Measurements from ENCODE around the gene ZFHX2.

Gene ZFHX2

DNA sequence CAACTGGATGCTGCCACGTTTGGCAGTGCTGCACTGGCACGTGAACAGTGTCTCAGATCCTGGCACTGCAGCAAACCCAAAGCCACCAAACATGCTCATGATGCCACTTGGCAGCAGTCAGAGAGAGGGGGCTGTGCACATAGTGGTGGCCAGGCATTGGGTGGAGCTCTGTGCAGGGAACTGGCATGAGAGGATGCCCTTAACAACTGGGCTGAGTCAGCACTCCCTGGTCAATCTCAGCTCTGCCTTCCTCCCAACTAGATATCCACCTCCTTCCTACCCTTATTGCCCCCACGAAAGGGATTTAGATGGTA, 37.0 kb downstream of the ZFHX2 start:
- DNase-seq = no peak

DNA sequence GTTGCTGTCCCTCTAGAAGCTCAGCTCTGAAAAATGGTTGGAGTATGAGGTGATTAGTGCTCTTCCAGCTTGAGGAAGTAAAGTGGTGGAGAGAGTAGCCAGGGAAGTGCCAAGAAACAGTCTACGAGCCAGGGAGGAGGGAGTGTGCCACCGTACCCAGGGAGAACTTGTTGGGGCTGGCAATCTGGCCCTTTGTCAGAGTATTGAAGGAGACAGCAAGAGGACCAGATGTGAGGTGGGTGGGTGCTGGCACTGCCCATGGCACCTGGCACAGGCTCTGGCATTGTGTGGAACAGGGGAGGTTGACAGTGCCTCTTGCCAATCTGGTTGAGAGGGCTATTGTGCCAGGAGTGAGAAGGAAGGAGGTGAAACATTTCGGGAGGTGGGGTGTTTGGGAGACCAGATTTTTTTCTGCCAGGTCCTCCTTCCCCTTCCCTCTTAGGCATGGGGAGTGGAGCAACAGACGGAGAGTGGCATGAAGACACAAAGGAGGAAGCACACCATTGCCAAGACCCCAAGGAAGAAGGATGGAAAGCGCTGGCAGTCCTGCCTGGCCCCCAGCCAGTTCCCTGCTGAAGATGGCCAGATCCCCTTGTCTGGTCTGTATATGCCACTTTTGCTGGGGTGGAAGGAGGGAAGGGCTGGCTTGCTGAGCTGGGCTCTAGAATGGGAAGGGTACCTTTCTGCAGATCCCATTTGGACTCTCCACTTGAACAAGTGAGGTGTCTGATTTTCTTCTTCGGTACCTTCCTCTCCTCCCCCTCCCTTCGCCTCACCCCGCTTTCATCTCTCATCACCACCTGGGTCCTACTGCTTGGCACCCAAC, 37.5 kb downstream of the ZFHX2 start:
- DNase-seq = no peak

DNA sequence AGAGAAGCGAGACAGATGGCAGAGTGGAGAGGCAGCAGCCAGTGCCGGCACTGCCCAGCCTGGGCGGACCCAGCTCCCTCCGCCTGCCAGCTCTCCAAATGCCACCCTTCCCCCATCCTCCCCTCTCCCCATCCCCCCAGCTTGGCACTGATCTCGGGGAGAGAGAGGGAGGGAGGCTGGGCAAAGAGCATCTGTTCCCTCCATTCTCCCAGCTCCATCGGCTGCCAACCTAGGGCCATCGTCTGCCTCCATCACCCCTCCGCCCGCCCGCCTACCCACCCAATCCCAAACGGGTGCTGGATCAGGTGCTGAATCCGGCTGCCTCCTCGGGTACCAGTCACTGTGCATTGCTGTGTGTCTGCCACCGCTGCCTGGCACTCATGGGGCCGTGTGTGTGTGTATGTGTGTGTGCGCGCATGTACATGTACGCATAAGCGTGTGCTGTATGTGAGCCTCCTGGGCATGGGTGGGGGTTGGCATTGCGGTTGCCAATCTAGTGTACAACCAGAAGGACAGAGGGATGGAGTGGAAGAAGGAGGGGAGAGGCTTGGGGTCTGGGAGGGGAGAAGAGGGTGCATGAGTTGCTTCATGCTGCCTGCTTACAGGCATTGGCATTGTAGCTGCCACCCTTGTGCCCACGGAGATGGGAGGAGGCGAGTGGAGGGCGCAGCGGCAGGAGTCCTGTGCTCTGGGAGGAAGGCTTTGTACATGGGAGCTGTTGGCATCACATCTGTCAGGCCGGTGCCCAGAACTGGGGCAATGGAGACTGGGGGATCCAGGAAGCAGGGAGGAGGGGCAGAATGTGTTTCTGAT, 38.4 kb downstream of the ZFHX2 start:
- DNase-seq = no peak

DNA sequence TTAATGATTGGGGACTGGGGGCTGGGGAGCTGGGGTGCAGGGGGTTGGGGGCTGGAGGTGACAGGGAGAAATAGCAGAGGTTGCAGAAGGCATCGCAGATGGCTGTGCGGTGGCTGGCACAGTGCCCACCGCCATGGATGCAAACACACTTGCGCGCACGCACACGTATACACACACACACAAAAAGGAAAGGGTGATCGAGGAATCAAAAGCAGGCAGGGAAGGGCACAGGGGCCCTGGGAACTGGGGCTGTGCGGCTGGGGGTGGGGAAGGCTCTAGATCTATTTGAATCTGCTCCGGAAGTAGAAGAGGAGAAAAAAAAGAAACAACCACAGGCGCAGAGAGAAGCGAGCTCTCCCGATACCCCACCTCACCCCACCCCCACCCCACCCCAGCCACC, 39.4 kb downstream of the ZFHX2 start:
- DNase-seq = no peak

DNA sequence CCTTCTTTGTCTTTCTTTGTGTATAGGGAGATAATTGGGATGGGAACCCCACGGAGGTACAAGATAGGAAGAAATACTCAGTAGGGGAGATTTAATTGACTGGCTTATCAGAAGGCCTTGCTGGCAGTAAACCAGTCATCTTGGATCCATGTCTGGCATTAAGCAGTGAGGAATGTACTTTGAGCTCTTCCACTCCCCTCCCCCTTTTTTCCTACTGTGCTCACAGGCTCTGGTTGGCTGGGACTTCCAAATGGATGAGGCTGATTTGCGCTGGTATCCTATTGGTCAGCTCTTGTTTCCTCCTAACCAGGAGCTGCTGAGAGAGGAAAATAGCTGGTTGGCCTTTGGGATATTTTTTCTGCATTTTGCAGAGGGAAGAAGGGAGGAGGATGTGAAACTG, 57.3 kb downstream of the ZFHX2 start:
- no peak for DNase-seq

DNA sequence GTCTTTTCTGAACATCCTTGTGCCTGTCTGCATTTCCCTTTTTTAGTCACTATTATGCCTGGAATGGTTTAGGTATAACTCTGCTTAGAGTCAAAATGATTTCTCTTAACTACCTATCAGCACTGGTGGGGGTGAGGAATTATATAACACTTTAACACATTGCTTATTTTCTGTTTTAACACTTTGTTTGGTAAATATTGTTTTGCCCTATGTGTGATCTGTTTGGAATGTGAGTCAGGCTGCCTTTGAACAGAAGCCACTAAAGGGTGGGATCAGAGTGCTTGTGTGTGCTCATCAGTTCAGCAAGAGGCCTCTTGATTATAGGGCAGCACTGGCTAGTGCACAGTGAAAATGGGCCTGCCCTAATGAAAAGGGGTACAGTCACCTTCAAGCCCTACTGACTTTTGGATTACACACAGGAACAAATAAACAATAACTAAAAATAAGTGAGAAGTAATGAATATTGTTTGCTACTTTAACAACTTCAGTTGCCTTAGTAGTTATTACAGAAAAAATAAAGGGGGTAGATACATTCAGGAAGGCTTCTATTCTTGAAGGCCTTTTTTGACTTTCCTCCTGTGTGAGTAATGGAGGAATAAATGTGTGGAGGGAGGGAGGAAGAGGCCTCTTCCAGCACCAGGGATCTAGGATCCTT, 58.8 kb downstream of the ZFHX2 start:
- DNase-seq = no peak

DNA sequence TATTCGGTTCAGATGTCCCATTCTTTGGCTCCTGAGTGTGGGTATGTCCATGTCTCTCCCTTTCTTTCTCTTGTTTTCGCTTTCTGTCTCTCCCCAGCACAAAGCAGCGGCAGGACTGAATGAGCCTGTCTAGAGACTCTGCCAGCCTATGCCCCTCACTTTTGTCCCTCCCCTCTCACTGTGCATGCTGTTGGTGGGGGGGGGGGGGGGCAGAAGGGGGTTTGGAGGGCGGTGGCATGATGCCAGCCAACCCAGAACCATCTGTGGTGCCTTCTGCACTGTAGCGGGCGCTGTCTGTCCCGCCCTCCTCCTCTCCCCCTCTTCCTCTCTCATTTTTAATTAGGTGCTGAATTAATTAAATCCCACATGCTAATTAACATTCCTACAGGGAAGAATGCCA, 64.3 kb downstream of the ZFHX2 start:
- DNase-seq = no peak

DNA sequence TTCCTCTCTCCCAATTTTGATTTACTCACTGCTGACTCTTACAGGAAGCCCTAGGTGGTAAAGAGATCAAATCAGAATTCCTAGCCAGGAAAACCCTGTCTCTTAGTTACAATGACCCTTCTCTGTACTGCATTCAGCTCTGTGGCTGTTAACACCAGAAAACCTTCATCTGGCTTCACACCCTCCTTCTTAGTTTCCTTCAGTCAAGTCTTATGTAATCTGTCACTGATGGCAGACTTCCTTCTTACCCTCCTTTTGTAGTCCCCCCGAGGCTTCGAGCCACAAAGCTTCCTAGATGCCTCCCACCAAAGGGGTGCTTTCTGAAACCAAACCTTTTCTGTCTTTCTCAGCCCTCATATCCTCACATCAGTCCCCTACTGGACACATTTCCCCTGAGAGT, 65.5 kb downstream of the ZFHX2 start:
- DNase-seq = no peak

DNA sequence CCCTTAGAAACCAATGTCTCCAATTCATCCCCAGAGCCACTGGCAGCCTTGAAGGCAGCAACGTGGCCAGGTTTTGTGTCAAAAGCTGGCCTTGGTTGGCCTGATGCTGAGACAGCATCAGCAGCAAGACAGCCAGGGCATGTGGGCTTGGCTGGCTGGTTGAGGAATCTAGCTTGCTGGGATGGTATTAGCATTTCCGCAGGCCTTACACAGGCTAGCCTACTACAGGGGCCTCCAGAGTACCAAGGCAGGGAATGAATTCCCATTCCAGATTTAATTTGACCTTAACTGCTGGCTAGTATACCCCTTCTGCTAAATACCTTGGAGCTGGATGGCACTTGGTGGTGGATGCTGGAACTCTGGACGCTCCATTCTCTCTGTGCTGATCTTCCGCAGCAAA, 66.2 kb downstream of the ZFHX2 start:
- no peak for DNase-seq

DNA sequence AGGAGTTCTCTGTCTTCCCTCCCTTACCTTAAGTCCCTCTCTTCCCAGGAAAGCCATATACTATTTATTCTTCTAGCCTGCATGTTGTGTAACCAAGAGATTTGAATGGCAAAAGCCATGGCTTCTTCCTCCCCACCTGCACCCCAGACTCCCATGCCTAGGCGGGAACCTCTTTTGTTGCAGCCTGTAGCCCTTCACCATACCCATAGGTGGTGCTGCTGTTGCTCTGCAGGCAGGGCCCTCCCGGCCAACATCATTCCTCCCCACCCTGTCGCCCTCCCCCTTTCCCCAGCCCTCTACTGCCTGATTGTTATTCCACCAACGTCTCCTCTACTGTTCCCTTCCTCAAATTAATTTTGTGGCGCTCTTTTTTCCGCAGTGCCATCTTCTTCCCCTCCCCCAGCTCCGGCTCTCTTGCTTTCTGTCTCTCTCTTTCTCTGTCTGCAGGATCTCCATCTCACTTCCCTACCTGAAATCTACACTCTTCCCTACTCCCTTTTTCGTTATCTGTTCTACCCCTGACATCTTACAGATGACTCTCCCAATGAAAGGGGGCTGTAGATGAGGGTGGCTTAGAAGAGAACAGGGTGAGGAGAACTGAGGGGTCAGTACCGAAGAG, 68.2 kb downstream of the ZFHX2 start:
- DNase-seq = no peak

DNA sequence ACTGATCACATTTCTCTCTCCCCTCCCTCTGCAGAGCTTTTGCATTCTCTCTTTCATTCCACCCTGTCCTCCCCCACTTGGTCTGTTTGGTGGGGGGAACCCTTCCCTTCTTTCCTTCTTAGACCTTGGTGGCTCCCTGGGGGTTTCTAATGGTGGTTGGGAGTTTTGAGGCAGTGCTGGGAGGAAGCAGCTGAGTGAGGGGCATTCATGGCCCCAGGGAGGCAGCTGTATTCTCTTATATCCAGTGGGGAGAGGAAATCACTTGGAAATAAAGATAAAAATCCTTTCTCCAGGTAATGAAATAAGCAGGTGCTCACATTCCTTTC, 68.8 kb downstream of the ZFHX2 start:
- no peak for DNase-seq

DNA sequence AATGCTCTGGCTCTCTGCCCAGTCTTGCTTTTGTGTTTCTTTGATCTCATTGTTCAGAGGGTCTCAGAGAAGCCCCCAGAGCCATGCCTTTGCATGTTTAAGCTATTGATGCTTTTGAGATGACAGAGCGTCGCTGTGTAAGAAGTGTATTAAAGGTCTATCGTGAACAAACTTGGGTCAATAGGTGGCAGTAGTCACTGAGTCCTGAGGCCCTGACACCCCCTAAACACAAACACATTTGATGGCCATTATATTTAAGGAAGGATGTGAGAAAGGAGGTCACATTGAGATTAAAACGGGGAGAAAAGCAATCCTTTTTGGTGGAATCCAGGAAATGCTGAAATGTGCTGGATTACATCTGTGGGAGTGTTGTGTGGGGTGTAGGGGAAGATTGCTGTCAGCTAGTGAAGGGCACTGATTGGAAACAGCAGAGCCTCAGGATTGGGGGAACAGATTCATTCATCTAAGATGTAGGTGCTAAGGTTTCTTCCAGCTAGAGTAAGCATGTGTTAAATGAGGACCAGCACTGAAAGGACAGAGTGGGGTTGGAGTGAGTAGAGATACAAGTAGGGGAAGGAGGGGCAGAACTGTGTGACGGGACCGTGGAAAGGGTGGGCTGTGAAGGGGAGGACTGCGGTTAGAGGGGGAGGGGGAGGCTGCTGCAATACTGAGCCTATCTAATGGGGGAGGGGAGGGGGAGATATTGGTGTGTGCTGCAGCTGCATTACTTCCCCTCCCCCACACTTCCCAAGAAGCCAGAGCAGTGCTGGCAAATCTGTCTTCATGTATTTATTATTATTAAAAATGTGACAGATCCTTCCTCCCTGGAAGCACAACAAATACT, 69.4 kb downstream of the ZFHX2 start:
- no peak for DNase-seq

DNA sequence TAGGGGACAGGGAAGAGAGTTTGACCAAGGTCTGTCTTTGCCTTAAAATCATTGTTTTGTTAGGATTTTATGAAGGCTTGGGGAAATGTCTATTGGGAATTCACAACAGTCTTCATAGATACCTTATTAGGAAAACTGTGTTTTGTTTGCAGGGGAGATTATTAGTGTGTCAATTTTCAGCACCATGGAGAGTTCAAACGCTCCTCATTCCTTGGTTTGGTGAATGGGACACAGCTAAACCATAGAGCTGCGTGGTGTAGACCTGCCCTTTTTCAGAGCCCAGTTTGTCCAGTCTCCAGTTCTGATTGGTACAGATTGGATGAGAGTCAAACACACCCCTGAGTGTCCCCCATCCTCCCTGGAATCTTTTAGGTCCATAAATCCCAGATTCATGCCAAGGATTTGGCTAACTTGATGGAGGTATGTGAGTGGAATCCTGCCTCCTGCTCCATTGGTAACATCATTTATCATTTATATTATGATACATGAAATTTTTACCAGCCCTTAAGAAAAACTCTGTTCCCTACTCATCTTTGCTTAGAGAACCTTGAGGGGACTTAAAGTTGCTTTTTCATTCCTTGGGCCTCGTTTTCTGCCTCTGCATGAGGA, 70.1 kb downstream of the ZFHX2 start:
- DNase-seq = no peak

DNA sequence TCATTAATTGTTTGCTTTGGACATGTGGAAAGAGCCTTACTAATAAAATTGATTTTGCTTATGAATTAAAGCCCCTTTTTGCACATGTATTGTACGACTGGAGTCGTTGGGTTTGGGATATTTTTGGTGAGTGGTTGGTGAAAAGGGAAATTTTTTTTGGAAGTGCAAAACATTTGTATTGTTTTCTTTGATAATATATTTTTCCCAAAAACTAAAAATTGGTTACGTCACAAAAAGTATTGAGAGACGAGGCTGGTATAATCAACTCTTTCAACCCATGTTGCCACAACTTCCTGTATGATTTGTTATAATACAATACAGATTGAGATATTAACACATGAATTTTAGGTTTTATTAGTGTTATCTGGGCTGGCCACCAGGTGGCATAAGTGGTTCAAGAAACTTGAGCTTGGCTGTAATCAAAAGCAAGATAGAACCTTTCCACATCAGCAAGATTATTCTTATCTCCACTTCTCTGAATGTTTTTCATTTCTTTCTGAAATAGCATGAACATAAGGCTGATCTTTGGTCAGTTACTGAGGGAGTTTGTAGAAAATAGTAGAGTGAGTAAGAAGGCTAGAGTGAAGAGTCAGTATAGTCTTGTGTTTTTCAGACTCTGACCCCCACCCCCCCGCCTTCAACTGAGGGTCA, 73.3 kb downstream of the ZFHX2 start:
- no peak for DNase-seq

DNA sequence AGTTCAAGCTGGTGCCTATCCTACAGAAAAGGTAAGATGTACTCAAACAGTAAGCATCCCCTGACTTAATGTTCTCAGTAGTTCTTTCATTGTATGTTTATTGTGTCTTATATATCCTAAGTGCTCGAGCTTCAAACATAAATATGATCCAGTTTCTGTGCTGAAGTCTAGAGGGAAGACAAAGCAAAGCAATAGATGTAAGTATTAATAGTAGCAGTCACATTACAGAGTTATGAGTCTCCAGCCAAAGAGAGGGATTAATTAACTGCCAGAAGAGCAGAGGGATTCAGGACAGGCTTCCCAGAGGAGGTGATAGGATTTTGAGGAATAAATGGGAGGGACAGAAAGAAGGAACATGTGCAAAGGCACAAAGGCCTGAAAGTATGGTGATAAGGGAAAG, 80.6 kb downstream of the ZFHX2 start:
- no peak for DNase-seq
